Hypothalamus (tissue), 51 donors: ENCODE measurements around the gene ZBP1.

Source experiments
- DNase-seq, 51 donors: peaks; one replicate each; lab custom pipeline; 2025; lab: John Stamatoyannopoulos, UW

ZBP1 gene

DNA sequence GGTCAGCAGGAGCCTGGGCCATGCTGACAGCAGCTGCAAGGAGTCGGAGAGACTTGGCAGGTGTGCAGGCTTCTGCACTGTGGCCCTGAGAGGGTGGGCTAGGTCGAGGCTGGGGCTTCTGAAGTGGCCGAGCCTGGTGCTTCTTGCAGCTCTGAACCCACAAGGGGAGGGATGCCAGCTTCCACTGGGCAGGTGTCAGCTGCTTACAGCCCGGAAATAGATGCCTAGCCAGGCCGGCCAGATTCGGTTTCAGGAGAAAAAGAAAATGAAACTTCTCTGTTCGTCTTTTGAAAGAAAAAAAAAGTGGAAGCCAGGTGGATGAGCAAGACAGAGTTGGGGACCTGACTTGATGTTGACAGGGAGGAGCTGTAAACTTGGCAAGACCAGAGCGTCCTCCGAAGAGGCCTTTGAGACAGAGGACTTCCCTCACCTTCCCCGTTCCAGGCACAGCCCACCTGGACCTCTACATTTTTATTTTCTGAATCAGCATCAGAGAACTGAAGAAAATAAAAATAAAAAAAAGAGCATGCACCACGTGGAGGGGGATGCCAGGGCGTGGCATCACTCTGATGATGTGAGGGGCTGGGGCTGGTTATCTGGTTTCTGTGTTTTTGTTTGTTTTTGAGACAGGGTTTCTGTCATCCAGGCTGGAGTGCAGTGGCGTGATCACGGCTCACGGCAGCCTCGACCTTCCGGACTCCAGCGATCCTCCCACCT, at the start of gene ZBP1:
TSS of gene ZBP1 (minus strand) at position 153 of the 717 bp plus-strand sequence. CDS start at position 22, 131 bp downstream.
- DNase-seq, result no peak

- DNase-seq, result no peak
Measured at GRCh38 chr20:57669632-57670031, 49.4 kb upstream of the ZBP1 start.

- no peak for DNase-seq
Measured at GRCh38 chr20:57667924-57668782, 47.9 kb upstream of the ZBP1 start.

DNA sequence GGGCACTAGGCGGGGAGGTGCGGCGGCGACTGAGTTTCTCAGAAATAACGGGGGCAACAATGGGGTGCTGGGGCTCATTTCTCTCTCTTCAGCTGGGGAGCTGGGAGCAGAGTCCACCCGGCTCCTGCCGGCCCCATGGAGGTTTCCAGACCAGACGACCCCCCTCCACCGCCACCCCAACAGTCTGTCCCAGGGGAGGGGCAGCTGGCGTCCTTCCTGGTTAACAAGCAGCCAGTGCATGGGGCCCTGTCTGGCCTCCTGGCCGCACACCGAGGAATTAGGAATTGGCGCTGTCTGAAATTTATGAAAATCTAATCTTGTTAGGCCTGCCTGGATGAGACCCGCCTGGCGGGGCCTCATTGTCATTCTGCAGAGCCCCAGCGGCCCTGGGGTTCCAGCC, 47.2 kb upstream of the ZBP1 start:
- DNase-seq, result no peak

DNA sequence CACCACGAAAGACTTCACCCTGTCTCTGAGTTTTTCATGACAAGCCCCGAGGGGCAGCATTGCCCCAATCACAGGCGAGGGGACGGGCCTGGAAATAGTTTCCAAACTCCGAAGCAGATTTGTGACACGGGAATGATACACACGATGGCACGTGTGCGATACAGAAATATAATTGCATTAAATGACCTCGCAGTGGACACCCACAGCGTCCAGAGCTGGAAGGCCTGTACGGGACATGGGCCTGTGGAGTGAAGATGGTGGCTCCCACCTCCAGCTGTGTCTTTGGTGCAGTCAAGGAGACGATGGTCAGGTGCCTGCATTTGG, 46.6 kb upstream of the ZBP1 start:
- no peak for DNase-seq

DNA sequence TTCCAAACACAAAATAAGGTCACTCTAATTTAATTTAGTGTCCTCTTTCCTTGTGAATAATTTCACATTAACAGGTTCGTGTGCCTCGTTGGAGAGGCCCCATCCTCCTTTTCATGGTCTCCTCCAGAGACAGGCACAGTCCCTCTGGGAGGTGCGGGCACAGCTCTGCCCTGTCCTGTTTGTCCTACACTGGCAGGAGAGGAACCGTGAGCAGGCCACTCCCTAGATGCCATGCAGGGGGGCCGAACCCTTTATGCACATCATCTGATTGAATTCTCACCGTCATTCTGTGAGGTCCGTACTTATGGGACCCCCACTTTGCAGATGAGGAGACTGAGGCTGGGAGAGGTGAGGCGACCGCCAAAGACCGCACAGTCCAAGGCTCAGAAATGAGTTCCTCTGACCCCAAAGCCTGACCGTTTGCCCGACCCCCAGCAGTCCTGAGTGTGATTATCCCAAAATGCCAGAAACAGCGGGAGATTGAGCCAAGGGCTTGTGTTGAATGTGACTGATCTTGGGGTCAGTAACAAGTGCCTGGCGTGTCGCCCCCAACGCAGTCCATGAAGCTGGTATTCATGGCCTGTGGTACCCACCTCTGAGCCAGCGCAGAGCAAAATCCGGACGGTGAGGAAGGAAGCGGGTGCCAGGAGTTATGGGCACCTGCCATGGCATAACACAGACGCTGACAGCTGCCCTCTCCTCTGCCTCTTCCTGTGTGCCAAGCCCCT, 46.0 kb upstream of the ZBP1 start:
- DNase-seq, result no peak

GRCh38 chr20:57665589-57665971, 45.4 kb upstream of the ZBP1 start:
- no peak for DNase-seq

- no peak for DNase-seq
Measured at GRCh38 chr20:57664924-57665588, 44.8 kb upstream of the ZBP1 start.

DNA sequence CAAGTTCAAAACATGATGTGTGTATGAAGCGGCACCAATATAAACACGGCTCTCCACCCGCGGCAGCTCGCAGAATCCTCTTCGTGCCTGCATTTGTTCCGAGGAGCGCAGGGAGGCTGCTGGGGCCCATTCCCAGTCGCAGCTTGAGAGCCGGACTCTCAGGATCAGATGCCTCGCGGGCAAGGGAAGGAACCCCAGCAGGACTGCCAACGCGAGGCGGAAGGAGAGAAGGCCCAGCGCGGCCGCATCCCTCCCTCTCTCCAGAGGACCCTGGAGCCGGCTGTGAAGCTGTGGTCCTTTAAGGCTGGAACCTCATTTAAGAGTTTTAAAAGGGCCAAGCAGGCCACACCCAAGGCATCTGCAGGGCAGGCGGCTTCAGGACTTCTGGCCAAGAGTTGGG, 44.2 kb upstream of the ZBP1 start:
- no peak for DNase-seq

DNA sequence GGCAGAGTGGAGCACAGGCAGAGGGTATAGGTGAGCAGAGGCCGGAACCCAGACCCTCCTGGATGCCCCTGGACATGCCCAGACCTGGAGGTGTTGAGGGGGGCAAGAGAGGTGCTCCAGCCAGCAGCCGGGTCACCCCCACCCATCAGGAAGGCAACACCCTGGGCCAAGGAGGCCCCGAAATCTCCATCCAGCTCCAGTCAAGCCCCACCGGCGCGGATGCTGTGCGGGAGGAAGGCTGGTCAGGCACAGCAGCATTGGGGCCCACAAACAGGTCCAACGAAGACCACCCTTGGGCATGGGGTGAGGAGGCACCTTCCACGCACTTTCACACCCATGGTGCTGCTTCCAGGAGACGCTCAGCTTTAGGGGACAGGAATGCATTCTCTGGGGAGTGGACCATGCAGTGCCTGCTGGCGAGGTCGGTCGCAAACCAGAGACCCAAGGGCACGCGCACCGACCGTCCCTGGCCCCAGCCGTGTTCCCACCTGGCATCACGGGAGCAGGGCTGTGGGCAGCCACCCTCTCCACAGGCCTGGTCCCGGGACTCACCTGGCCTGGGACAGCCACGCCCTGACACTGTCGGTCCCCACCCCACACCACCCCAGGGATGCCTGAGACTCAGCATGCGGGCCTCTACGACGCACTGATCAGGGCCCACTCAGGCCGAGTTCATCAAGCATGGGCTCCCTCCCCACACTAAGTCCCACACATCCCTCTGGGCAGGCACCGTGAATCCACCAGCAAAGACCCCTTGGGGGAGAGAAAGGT, 43.6 kb upstream of the ZBP1 start:
- DNase-seq, result no peak

GRCh38 chr20:57663241-57663640, 43.0 kb upstream of the ZBP1 start:
- no peak for DNase-seq

- DNase-seq, result no peak
Measured at GRCh38 chr20:57662456-57663240, 42.4 kb upstream of the ZBP1 start.

DNA sequence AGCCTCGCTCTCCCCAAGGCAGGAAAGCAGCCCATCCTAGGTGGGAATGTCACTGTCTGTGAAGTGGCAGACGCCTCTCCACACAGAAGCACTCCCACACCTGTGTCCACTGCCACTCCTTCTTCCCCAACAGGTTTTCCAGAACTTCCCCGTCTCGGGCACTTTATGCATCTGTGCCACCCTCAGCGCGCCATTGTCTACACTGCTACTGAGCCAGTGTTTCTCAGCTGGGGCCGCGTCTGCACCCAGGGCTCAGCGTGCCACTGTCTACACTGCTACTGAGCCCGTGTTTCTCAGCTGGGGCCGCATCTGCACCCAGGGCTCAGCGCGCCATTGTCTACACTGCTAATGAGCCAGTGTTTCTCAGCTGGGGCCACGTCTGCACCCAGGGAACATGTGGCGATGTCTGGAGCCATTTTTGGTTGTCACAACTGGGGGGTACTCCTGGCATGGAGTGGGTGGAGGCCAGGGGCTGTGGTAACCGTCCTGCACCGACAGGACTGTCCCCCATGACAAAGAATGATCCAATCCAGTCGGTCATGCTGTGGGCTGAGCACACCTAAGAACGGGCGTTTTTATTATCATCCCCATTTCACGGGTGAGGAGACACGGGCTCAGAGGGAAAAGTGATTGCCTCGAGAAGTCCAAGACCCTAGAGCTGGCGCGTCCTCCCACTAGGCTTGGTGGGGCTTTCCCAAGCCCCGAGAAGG, 41.7 kb upstream of the ZBP1 start:
- no peak for DNase-seq

GRCh38 chr20:57660922-57661745, 40.9 kb upstream of the ZBP1 start:
- peak in 5 of 51 donors; percentile 16 to 30 (median 29) for DNase-seq

DNA sequence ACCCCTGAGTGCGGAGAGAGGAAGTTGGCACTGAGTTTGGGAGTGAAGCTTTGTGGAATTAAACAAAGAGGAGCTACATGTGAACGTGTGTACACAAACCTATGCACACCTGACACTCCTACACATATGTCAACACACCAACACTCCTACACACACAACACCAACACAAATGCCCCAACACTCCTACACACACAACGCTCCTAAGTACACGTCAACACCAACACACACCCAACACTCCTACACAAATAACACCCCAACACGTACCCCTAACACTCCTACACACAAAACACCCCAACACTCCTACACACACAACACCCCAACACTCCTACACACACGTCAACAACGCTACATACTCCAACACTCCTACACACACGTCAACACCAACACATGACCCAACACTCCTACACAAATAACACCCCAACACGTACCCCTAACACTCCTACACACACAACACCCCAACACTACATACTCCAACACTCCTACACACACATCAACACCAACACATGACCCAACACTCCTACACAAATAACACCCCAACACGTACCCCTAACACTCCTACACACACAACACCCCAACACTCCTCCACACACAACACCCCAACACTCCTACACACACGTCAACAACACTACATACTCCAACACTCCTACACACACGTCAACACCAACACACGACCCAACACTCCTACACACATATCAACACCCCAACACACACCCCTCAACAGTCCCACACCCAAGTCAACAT, 40.1 kb upstream of the ZBP1 start:
- DNase-seq, result no peak

- no peak for DNase-seq
Measured at GRCh38 chr20:57659517-57660180, 39.4 kb upstream of the ZBP1 start.
